HepG2 (cell line): ENCODE measurements around the gene RNF6. TPM values are rescaled to one million over a fixed set of nuclear protein-coding genes. Genes with fewer than 3 reads are reported as not detected.

Source experiments
- ATAC-seq: fragments of 200-7000 bp; cut with Tn5 transposase; 3 replicates; pipeline ENCODE4 v1.9.1; 2020; ENCODE audit warnings: mild to moderate bottlenecking, moderate library complexity
- BruUV-seq: library from RNA; stranded (reverse); fragments of 400-500 nt; replicated peaks from 2 replicates; lab custom pipeline; 2021; lab: Mats Ljungman, UMichigan
- CTCF ChIA-PET: fragments of 300-600 bp; formaldehyde crosslinking; extraction: SDS; loops from one replicate; lab custom pipeline; 2021; ENCODE audit warnings: low total read pairs, inconsistent platforms, low intra/inter-chr PET ratio; lab: Yijun Ruan, JAX
- POLR2A ChIA-PET: fragments of 350-600 bp; sonication (Branson Sonifier 250); formaldehyde crosslinking; loops from one replicate; lab custom pipeline; 2020; ENCODE audit warnings: antibody characterized with exemption, inconsistent platforms; lab: Yijun Ruan, JAX
- DNase-seq: peaks from one replicate; pipeline ENCODE4 v3.0.0-alpha.2; 2015; ENCODE audit warnings: low spot score
- FAIRE-seq: peaks from 3 replicates; lab custom pipeline; 2011; peaks lifted over from hg19 to GRCh38; lab: Jason Lieb, UNC
- H2AFZ ChIP-seq: one replicate; pipeline ENCODE4 v1.6.1; 2011; ENCODE audit warnings: low read length, inconsistent platforms
- H3K27ac ChIP-seq: fragments of 300-600 bp; 3 replicates; pipeline ENCODE4 v1.8.0; 2011; ENCODE audit warnings: mixed run types, mild to moderate bottlenecking, mixed read lengths, low read length, inconsistent platforms; ENCODE audit not compliant: insufficient read depth; ENCODE audit errors: extremely low read length
- H3K27me3 ChIP-seq, 2 experiments: fragments of 200-600 bp in 1 of 2; 2 replicates in 1 of 2; 3 replicates in 1 of 2; pipeline versions ENCODE4 v1.6.0 to v1.8.0; 2011; ENCODE audit warnings: low read length in 2 of 2, mild to moderate bottlenecking in 2 of 2, moderate library complexity in 2 of 2, inconsistent platforms in 1 of 2; ENCODE audit not compliant: insufficient read depth in 2 of 2, control insufficient read depth in 1 of 2
- H3K36me3 ChIP-seq, 2 experiments: fragments of 200-600 bp in 1 of 2; replicated peaks in 1 of 2; 2 replicates in 1 of 2; 3 replicates in 1 of 2; pipeline versions ENCODE4 v1.5.1 to v1.8.0; 2011; ENCODE audit warnings: low read length in 2 of 2, inconsistent platforms in 1 of 2; ENCODE audit not compliant: insufficient read depth in 2 of 2, control insufficient read depth in 1 of 2
- H3K4me1 ChIP-seq: 2 replicates; pipeline ENCODE4 v1.5.1; 2012; ENCODE audit warnings: low read length, inconsistent platforms; ENCODE audit not compliant: insufficient read depth
- H3K4me2 ChIP-seq: 2 replicates; pipeline ENCODE4 v1.6.0; 2011; ENCODE audit warnings: low read depth, low read length, inconsistent platforms
- H3K4me3 ChIP-seq, 3 experiments: fragments of 200-600 bp in 1 of 3; sonication (generic), shearing (Covaris generic) in 1 of 3; replicated peaks in 1 of 3; 2 replicates each; pipeline ENCODE4 v1.5.1; 2011 to 2016; ENCODE audit warnings: low read length in 3 of 3, inconsistent platforms in 2 of 3, low read depth in 2 of 3, mild to moderate bottlenecking in 2 of 3, control low read depth in 1 of 3, mixed read lengths in 1 of 3; ENCODE audit not compliant: insufficient read depth in 1 of 3
- H3K79me2 ChIP-seq: one replicate; pipeline ENCODE4 v1.6.1; 2011; ENCODE audit warnings: low read length, inconsistent platforms; ENCODE audit not compliant: insufficient read depth
- H3K9ac ChIP-seq: 2 replicates; pipeline ENCODE4 v1.6.0; 2011; ENCODE audit warnings: mild to moderate bottlenecking, low read depth, low read length, inconsistent platforms; ENCODE audit not compliant: insufficient read depth
- H3K9me3 ChIP-seq: 2 replicates; pipeline ENCODE4 v1.5.1; 2012; ENCODE audit warnings: mild to moderate bottlenecking, low read length
- H4K20me1 ChIP-seq: 2 replicates; pipeline ENCODE4 v1.6.0; 2011; ENCODE audit warnings: inconsistent platforms, mild to moderate bottlenecking, low read length, moderate library complexity; ENCODE audit not compliant: insufficient read depth
- CBX5 ChIP-seq: sonication (generic); formaldehyde crosslinking; IDR thresholded peaks from 2 replicates; pipeline ENCODE4 v1.4.0; 2020; ENCODE audit warnings: missing genetic modification reagents, borderline replicate concordance
- FIP1L1 ChIP-seq: fragments of 200-400 bp; formaldehyde crosslinking; IDR thresholded peaks from 2 replicates; pipeline ENCODE4 v1.6.1; 2018; ENCODE audit warnings: low read depth, mild to moderate bottlenecking, low read length, moderate library complexity, borderline replicate concordance; ENCODE audit not compliant: insufficient read depth
- HNRNPH1 ChIP-seq: fragments of 200-400 bp; formaldehyde crosslinking; optimal IDR thresholded peaks from 2 replicates; pipeline ENCODE3; 2017; ENCODE audit warnings: mild to moderate bottlenecking, low read depth, low read length
- LCORL ChIP-seq, 2 experiments: fragments of 450-650 bp in 1 of 2; sonication (generic) in 1 of 2; formaldehyde crosslinking in 1 of 2; IDR thresholded peaks; 2 replicates each; pipeline versions ENCODE4 v1.5.0 to v1.6.1; 2017 to 2020; ENCODE audit warnings: antibody characterized with exemption in 1 of 2, missing genetic modification reagents in 1 of 2
- MATR3 ChIP-seq: sonication (generic); formaldehyde crosslinking; IDR thresholded peaks from 2 replicates; pipeline ENCODE4 v1.4.0; 2020; ENCODE audit warnings: missing genetic modification reagents
- NFRKB ChIP-seq: fragments of 450-650 bp; IDR thresholded peaks from 2 replicates; pipeline ENCODE4 v1.6.1; 2017
- SALL2 ChIP-seq: sonication (generic); formaldehyde crosslinking; IDR thresholded peaks from 2 replicates; pipeline ENCODE4 v1.8.1; 2023; ENCODE audit warnings: mild to moderate bottlenecking, missing genetic modification reagents, inconsistent platforms
- ZNF570 ChIP-seq: sonication (generic); formaldehyde crosslinking; IDR thresholded peaks from 2 replicates; pipeline ENCODE4 v1.4.0; 2020; ENCODE audit warnings: mild to moderate bottlenecking, missing genetic modification reagents, borderline replicate concordance
- WGBS: methylation state at CpG from one replicate; pipeline ENCODE4 v1.1.6; 2017; ENCODE audit warnings: low lambda C conversion rate; 5-methylcytosine and 5-hydroxymethylcytosine counted together
- in situ Hi-C: cut with HindIII; loops from 2 replicates; pipeline ENCODE4 v1.10.0; 2017; ENCODE audit warnings: low pct_unique_long_range_greater_than_20kb; ENCODE audit not compliant: extremely low pct_ligation_motif_present
- intact Hi-C: fragments of 100-400 bp; cut with micrococcal nuclease; formaldehyde crosslinking; loops from one replicate; pipeline ENCODE4 v1.10.0; 2022; ENCODE audit not compliant: unreplicated experiment
- polyA plus RNA-seq, 8 experiments: library from polyadenylated mRNA; depleted of rRNA in 3 of 8; stranded (reverse) in 7 of 8; unstranded in 1 of 8; fragments of >200 nt; fragmentation: Illumina TruSeq in 4 of 8; extraction: Trizol in 4 of 8; gene quantifications; 2 replicates each; pipeline versions ENCODE4 v1.2.1 to v1.2.3, GENCODE V29; 2011 to 2016; ENCODE audit warnings: low read depth in 4 of 8, missing spikeins in 1 of 8, mixed read lengths in 1 of 8; ENCODE audit not compliant: insufficient read depth in 1 of 8
- total RNA-seq, 5 experiments: library from RNA; depleted of rRNA; stranded (reverse); fragments of >200 nt; fragmentation: Illumina TruSeq; extraction: Trizol; gene quantifications; 2 replicates each; pipeline ENCODE4 v1.2.3, GENCODE V29; 2016; ENCODE audit warnings: low read depth in 1 of 5
- TF ChIP-seq, protein P1 (sequence below): sonication (generic); formaldehyde crosslinking; IDR thresholded peaks from 2 replicates; pipeline ENCODE4 v1.5.0; 2020; ENCODE audit warnings: mild to moderate bottlenecking, low read depth, missing genetic modification reagents, borderline replicate concordance
- TF ChIP-seq, protein P2 (sequence below): sonication (generic); formaldehyde crosslinking; IDR thresholded peaks from 2 replicates; pipeline ENCODE4 v1.4.0; 2020; ENCODE audit warnings: low read depth, mild to moderate bottlenecking, missing genetic modification reagents
- TF ChIP-seq, protein P3 (sequence below): sonication (generic); formaldehyde crosslinking; conservative IDR thresholded peaks from 2 replicates; pipeline ENCODE4 v1.4.0; 2020; ENCODE audit warnings: mild to moderate bottlenecking, missing genetic modification reagents, moderate library complexity
- TF ChIP-seq, protein P4 (sequence below): IDR thresholded peaks from 2 replicates; pipeline ENCODE4 v1.6.1; 2012; ENCODE audit warnings: low read length, improper control_type of control experiment

The RNF6 gene
- total and polyA plus RNA-seq, 2 of the 13 experiments (the other 11 are each of a cell fraction or from before 2014, with no cell fraction given), result 14.6 to 36.8 TPM

DNA sequence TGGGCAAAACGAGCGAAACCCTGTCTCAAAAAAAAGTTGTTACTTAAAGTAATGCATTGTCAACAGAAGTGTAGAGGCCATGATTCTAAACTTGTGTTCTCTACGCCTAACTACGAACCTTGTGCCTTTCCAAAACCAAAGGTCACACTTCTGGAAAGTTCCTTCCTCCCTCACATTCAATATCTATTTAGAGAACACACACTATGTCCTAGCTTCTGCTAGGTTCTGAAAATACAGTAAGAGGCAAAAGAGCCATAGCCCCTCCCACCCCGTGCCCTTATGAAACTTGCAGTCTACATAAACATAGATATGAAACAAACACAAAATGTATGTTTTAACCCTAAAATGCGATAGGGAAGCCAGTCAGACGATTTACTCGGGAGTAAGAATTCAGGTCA, 36.4 kb downstream of the RNF6 start:
- peaks cover 17% of the 10 kb centered on the region; the same call in 1 of the 2 replicates for H3K4me1 ChIP-seq
- no peaks in the 10 kb centered on the region for H3K9me3 ChIP-seq
- H3K4me2 ChIP-seq, result peak overlapping the region; percentile 93
- ChIA-PET POLR2A (interaction anchor here (1.1 to 2.8 kb wide), 3 partner anchors 70 to 513 kb away, joined by 4 to 9 read pairs (median 6); no protein-coding TSS in a partner anchor), CTCF (interaction anchor here (0.8 to 2.4 kb wide), 3 partner anchors 311 to 513 kb away, joined by 3 to 14 read pairs (median 11); no protein-coding TSS in a partner anchor)
- FAIRE-seq, result peak; percentile 39
- intact Hi-C loops, result loop anchor here (2.0 to 5.0 kb wide), 3 partner anchors 37 to 217 kb away; partner anchors contain the start of gene RNF6
- peak overlapping the region; percentile 74 for H3K9ac ChIP-seq
- no peaks in the 10 kb centered on the region for H3K36me3 ChIP-seq
- DNase-seq, result no peak
- TSS peak; percentile 80 for BruUV-seq
- in situ Hi-C loops, result loop anchor here (5.0 to 25.0 kb wide), 3 partner anchors 439 to 677 kb away; no protein-coding TSS in a partner anchor
- no peaks in the 10 kb centered on the region; a peak in 1 of 5 replicates for H3K27me3 ChIP-seq
- 18% methylated on average over 8 of the region's 8 CpGs for WGBS
- no peaks in the 10 kb centered on the region for H3K79me2 ChIP-seq
- peak overlapping the region; percentile 57 to 79 (median 63) for H3K4me3 ChIP-seq
- peak; percentile 30 for ATAC-seq
- H4K20me1 ChIP-seq, result no peaks in the 10 kb centered on the region
- peak overlapping the region; percentile 92 for H2AFZ ChIP-seq
- peak overlapping the region; percentile 57 for H3K27ac ChIP-seq
- no peak for TF ChIP-seq MATR3 (CRISPR knock-in tag)
- TF ChIP-seq CBX5 (CRISPR knock-in tag), result no peak
- TF ChIP-seq NFRKB, result no peak
- no peak for TF ChIP-seq SALL2 (CRISPR knock-in tag)
- no peak for TF ChIP-seq LCORL (IDR thresholded peaks at IDR 0.05)
- no peak for TF ChIP-seq LCORL (CRISPR knock-in tag; IDR thresholded peaks at IDR 0.05)
- TF ChIP-seq, protein P1, sequence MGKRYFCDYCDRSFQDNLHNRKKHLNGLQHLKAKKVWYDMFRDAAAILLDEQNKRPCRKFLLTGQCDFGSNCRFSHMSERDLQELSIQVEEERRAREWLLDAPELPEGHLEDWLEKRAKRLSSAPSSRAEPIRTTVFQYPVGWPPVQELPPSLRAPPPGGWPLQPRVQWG, result no peak
- TF ChIP-seq ZNF570 (CRISPR knock-in tag), result no peak
- no peak for TF ChIP-seq FIP1L1
- TF ChIP-seq, protein P2, sequence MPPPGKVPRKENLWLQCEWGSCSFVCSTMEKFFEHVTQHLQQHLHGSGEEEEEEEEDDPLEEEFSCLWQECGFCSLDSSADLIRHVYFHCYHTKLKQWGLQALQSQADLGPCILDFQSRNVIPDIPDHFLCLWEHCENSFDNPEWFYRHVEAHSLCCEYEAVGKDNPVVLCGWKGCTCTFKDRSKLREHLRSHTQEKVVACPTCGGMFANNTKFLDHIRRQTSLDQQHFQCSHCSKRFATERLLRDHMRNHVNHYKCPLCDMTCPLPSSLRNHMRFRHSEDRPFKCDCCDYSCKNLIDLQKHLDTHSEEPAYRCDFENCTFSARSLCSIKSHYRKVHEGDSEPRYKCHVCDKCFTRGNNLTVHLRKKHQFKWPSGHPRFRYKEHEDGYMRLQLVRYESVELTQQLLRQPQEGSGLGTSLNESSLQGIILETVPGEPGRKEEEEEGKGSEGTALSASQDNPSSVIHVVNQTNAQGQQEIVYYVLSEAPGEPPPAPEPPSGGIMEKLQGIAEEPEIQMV (CRISPR knock-in tag), result no peak
- TF ChIP-seq HNRNPH1, result no peak
- TF ChIP-seq, protein P3, sequence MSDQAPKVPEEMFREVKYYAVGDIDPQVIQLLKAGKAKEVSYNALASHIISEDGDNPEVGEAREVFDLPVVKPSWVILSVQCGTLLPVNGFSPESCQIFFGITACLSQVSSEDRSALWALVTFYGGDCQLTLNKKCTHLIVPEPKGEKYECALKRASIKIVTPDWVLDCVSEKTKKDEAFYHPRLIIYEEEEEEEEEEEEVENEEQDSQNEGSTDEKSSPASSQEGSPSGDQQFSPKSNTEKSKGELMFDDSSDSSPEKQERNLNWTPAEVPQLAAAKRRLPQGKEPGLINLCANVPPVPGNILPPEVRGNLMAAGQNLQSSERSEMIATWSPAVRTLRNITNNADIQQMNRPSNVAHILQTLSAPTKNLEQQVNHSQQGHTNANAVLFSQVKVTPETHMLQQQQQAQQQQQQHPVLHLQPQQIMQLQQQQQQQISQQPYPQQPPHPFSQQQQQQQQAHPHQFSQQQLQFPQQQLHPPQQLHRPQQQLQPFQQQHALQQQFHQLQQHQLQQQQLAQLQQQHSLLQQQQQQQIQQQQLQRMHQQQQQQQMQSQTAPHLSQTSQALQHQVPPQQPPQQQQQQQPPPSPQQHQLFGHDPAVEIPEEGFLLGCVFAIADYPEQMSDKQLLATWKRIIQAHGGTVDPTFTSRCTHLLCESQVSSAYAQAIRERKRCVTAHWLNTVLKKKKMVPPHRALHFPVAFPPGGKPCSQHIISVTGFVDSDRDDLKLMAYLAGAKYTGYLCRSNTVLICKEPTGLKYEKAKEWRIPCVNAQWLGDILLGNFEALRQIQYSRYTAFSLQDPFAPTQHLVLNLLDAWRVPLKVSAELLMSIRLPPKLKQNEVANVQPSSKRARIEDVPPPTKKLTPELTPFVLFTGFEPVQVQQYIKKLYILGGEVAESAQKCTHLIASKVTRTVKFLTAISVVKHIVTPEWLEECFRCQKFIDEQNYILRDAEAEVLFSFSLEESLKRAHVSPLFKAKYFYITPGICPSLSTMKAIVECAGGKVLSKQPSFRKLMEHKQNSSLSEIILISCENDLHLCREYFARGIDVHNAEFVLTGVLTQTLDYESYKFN (CRISPR knock-in tag), result no peak
- TF ChIP-seq, protein P4, sequence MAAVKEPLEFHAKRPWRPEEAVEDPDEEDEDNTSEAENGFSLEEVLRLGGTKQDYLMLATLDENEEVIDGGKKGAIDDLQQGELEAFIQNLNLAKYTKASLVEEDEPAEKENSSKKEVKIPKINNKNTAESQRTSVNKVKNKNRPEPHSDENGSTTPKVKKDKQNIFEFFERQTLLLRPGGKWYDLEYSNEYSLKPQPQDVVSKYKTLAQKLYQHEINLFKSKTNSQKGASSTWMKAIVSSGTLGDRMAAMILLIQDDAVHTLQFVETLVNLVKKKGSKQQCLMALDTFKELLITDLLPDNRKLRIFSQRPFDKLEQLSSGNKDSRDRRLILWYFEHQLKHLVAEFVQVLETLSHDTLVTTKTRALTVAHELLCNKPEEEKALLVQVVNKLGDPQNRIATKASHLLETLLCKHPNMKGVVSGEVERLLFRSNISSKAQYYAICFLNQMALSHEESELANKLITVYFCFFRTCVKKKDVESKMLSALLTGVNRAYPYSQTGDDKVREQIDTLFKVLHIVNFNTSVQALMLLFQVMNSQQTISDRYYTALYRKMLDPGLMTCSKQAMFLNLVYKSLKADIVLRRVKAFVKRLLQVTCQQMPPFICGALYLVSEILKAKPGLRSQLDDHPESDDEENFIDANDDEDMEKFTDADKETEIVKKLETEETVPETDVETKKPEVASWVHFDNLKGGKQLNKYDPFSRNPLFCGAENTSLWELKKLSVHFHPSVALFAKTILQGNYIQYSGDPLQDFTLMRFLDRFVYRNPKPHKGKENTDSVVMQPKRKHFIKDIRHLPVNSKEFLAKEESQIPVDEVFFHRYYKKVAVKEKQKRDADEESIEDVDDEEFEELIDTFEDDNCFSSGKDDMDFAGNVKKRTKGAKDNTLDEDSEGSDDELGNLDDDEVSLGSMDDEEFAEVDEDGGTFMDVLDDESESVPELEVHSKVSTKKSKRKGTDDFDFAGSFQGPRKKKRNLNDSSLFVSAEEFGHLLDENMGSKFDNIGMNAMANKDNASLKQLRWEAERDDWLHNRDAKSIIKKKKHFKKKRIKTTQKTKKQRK, result no peak
